ENCODE data around the gene QDPR.

GRCh38 chr4:17475481-17475880 is 36.4 kb downstream of the QDPR start:
- no peak for TF ChIP-seq CTCF (IDR thresholded peaks at IDR 0.05; ENCODE audit: insufficient read depth, low read length, poor library complexity, severe bottlenecking)
- TF ChIP-seq EZH2phosphoT487 (conservative IDR thresholded peaks at IDR 0.05; ENCODE audit: low read length) = no peak
